DMS153 treated with DMSO at 0.1 percent for 48 hours (cell line): ENCODE data around the gene SYNE3.

Experiments used
- DNase-seq: peaks from one replicate; lab custom pipeline; 2025; ENCODE audit not compliant: unreplicated experiment; lab: John Stamatoyannopoulos, UW

Gene SYNE3

DNA sequence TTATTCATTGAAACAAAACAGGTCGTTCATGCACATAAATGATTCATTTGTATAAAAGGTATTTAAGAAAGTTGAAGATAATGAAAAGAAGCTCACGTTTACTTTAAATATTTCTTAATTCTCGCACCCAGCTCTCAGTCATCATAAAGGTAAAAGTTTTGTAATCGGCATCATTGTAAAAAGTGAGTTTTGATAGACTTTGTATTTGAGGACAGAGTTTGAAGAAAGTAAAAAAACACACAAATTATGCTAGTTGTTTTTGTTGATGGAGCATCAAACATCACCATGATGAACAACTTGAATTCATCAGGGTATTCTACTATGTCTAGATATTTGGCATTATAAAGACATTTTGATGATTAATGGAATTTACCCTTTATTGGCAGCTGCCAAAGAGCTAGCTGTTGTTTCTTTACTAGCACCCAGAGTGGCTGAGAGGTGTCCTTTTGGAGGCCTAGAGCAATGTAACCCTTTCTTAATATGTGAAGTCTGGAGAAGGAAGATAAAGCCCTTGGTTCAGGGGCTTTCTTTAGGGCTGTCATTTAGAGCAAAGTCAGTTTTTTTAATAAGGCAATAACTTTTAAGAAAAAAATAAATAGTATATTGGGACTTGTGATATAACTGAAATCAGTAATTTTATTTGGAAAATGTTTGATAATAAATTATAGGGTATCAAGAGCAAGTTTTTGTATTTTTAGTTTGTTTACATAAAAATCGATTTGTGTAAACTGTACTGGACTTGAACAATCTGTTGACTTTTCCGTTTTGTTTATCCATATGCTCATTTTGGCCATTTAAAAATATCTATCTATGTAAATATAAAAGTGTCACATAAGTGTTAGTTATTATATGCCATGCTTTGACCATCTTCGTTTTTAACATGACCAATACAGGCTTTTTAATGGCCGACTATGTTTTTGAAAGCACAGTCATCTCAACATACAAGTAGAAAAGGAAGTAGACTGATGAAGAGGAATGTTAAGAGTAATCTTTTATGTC lies 25.8 kb upstream of the SYNE3 start:
- no peak for DNase-seq

DNA sequence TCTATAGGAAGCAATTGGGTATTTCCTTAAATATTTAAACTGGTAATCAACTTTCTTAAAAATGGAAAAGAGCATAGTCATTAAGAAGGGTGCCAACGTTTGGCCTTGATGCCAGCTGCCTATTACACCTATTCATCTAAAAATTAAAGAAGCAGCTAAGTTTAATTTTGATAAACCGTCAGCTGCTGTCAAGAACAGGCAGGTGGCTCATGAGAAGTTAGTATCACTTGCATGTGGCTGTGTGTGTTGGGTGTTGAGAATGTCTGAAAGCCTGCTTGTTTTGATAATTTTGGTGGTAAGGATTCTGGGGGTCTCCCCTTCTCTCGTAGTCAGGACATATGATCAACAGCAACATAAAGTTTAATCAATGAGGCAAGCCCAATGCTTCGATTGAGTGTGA lies 24.9 kb upstream of the SYNE3 start:
- no peak for DNase-seq

DNA sequence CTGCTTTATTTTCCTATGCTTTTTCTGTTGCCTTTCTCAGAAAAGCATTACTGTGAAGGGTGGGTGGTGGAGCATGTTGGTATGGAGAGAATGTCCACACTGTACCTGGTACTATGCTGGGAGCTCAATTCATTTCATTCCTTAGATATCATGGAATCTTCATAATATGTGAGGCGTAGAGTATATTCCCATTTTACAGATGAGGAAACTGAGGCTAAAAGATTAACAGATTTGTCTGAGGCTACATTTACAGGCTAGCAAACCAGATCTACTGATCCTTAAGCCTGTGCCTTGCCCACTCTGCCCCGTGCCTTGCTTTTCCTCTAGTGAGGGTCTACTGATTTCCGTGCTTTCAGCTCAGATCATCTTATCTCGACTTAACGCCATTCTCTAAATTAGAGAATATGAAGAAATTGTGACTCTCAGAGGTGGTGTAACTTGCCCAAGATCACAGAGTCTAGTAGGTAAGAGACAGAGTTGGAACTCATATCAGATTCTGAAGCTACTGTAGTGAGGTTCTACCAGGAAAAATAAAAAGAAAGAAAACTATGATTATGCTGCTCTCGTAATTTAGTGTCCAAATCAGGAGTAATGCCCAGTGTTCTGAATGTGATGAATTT lies 23.9 kb upstream of the SYNE3 start:
- DNase-seq: no peak

DNA sequence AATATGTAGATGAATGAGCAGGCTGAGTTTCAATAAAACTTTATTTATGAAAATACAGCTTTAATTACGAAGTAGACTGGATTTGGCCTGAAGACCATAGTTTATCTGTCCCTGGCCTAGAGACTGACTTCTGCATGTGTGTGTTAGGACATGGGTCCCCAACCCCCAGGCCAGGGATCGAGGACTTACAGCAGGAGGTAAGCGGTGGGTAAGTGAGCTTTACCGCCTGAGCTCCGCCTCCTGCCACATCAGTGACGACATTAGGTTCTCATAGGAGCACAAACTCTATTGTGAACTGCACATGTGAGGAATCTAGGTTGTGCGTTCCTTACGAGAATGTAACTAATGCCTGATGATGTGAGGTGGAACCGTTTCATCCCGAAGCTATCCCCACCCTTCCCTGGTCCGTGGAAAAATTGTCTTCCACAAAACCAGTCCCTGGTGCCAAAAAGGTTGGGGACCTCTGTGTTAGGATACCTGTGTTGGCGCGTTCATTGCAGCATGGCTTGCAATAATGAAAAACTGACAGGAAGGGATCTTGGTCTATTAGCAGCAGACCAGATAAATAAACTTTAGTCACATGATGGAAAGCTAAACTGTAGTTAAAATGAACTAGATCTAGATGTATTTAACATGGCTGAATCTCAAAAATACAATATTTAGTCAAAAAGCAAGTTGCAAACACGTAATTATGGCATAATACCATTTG lies 22.5 kb upstream of the SYNE3 start:
- DNase-seq: no peak

DNA sequence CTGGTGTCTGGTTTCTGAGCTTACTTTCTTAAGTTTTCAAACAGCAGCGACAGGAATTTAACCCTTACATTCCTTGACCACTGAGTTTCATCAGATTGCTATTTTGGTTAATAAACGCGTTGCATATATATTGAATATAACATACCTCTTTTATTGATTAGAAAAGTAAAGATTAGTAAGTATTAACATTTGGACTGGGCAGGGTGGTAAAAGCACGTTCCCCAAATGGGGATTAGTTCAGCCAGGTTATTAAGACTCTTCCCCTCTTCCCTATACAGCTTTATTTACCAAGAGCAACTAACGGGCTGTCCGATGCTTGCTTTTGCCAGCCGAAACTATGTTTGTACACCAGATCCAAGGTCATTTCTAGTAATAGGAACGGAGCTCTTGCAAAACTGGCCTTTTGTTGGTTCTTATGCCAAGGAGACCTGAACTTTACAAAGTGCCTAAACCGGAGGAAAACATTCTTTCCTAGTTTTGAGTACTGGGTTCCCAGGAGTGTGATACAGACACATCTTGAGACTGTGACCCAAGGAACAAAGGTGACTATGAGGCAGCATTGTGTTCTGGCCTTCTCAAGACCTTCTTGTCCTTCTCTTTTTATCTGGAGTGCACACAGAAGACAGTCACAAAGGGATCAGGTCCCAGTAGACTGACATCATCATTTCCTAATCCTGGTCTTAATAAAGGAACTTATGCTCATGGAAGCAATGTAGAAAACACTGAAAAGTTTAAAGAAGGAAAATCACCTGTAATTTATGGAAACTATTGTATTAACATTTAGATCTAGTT lies 21.0 kb upstream of the SYNE3 start:
- no peak for DNase-seq

DNA sequence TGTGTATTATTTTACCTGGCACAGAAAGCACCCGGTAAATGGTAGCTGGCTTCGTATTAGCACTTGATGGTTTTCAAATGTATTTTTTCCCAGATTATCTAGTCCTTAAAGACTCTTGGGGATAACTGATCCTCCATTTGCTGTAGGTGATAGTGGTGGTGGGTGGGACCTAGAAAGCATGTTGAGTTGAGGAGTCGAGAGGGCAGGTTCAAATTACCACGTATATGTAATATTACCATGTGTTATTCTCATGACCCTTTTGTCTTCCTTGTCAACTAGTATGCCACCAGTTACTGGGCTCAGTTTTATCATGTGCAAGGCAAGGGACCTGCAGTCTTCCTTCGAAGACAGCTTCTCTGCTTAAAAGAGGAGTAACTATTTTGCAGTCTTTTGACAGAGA lies 20.2 kb upstream of the SYNE3 start:
- no peak for DNase-seq

DNA sequence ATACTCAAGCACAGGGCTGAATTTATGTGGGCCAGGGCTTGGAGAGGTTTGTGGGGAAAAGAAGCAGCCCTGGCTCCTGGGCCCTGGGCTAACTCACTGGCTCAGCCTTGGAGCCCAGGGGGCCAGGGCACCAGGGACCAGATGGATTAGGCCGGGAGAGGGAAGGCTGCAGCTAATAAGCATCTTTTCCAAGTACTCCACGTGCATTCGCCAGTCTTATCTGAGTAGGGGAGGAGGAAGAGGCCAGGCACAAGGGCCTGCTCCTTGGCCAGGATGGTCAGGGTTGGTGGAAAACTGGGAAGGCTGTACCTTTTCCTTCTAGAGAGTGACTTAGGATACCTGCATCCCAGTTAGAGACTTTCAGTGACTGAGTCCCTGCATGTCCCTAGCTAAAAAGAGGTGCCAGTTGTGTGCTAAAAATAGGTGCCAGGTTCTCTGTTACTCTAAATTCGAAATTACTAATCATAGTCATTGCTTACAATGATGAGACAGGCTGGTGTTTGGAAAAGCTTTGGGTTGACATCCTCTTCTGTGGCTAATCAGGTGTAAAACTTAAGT lies 19.7 kb upstream of the SYNE3 start:
- DNase-seq: no peak

DNA sequence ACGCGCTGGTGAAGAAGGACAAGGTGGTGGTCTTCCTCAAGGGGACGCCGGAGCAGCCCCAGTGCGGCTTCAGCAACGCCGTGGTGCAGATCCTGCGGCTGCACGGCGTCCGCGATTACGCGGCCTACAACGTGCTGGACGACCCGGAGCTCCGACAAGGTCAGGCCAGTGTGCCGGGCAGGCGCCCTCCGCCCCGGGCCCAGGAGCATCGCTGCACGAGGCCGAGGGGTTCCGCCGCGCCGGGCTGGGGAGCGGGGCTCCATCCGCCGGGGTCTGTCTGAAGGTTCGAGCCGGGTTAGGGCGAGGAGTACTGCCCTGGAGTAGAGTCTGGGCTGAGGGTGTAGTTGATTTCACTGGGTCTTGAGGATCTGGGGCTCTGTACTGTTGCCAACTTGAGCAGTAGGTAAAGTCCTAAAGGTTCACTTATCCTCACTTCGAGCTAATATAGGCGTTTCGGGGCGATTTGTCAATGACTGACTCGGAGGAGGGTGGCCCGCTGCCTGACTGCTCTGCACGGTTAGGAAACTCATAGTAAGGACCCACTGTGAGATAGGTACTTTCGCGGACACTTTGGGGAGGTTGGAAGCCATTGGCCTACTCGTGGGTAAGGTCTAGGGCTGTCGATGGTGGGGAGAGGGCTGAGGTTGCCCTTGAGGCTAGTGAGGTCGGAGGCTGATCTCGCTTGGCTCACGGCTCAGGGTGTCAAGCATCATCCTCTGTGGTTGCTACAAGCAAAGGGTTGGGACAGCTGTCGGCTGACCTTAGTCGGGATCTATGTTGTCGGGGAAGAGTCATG lies 19.0 kb upstream of the SYNE3 start:
- DNase-seq: no peak

DNA sequence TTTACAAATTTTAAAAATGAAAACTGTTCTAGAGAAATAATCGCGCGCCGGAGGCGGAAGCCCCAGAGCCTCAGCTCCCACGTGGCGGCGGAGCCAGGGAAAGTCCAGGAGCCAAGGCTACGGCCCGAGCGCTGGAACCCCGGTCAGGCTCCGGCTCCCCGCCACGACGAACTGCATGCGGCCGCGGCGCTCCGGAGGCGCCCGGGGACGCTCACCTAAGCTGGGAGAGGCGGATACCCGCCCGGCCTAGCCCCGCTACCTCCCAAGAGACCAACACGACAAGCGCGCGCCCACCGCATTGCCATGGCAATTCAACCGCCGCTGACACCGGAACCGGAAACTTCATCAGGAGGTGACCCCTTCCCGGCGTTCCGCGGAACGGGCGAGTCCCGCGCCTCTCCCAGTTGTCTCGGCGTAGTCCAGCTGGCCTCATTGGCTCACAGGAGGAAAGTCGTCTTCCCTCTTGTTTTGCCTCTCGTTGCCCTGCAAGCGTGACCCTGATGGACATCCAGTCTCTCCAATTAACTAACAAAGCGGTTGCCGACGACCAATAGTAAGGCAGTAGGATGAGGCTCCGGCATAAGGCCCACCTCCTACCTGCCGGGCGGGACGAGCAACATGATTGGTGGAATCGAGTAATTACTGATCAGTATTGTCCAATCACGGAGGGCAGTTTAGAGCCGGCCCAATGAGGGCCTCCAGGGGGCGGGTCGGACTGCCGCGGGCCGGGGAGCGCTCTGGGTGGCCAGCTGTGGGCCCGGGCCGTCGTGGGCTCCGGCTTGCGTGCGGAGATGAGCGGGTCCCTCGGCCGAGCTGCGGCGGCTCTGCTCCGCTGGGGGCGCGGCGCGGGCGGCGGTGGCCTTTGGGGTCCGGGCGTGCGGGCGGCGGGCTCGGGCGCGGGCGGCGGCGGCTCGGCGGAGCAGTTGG lies 18.1 kb upstream of the SYNE3 start, which contains the start of gene GLRX5:
TSS of gene GLRX5 (plus strand) at position 752 of the 927 bp plus-strand sequence. CDS start at position 792, 40 bp downstream.
- DNase-seq: peak; percentile 98

DNA sequence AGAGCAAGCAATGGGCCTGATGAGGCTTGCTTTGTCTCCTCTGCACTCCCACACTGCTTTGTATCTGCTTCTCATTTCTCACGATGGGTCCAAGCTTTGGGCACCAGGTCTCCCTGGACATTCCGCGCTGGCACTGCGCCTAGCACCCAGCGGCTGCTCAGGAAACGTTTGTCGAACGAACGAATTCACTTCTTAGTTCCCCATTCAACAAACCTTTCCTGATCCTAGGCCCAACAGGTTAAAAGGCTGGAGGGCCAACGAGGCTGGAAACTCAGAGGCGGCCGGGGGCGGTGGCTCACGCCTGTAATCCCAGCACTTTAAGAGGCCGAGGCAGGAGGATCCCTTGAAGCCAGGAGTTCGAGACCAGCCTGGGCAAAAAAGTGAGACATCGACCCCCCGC lies 17.4 kb upstream of the SYNE3 start:
- no peak for DNase-seq

DNA sequence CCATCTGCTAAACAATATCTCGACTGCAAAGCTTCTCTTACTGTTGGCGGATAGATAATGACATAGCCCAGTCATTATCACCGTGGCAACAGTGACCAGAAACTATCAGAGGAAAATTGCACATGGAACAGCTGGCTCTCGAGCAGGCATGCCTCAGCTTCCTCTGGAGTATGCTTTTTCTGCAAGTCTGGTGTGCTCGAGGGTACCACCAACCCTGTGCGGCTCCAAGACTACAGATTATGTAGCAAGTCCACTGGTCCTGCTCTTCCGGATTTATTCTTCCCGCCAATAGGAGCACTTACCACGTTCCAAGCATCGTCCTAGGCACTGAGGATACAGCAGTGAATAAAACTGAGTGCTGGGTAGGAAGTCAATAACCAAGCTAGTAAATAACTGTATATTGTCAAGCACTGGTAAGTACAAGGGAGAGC lies 17.0 kb upstream of the SYNE3 start:
- no peak for DNase-seq

DNA sequence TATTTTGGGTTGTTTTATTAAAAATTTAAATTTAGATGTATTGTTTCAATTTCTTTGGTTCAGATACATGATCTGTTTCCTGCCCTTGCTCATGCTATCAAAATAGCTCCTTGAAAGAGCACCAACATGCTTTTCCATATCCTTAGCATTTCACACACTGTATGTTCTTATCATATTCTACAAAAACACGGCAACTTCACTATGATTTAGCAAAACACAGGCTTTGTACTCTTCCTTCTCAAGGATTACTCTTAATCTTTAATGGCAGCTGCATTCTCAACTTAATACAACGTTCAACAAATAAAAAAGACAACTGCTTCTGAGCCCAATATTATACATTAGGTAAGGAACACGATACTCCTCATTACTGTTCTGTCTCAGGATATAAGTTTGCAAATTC lies 15.5 kb upstream of the SYNE3 start:
- no peak for DNase-seq

DNA sequence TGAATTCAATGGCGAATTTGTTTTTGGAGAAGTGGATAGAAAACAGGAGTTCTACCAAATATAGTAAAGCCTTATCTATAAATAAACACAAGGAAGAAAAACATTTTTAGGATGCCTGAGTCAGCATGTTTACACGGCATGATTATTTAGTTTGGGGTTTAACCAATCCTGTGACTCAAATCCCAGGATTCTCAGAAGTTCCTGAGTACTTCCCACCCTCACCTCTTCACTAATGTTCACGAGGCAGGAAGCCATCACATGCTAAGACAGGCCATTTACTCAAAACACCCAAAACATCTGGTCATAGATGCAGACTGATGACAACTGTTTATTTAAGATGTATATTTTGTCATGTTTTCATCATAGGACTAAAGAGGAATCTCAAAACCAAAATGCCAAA lies 15.0 kb upstream of the SYNE3 start:
- DNase-seq: no peak

DNA sequence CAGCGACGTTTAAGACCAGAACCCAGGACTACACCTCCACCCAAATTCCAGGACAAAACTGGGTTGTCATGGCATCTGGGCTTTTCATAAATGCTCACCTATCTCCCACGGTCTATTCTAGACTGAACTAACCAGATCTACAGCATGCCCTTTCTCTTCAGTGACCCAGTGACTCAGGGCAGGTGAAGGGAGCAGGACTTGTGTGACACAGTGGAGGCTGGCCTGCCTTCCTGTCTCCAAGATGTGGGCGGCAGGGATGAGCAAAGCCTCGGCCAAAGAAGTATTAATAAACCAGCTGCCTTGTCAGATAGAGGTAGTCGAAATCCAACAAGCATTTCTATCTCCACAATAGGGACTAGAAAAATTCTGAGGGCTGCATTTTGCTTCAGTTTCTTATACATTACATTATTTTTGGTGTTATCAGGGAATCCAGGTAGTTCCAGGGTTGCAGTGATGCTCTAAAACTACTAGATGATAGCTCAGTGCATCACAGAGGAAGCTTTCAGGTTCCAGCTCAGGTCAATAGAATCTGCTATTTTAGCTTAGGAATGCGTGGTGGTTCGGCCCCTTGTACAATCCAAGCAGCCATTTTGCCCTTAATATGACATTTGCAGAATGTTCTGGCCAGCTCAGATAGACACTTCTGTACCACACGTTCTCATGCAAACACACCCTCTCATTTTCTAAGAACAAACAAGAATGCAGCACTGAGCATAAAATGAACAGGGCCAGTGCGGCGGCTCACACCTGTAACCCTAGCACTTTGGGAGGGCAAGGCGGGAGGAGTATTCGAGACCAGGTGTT lies 14.2 kb upstream of the SYNE3 start:
- no peak for DNase-seq

DNA sequence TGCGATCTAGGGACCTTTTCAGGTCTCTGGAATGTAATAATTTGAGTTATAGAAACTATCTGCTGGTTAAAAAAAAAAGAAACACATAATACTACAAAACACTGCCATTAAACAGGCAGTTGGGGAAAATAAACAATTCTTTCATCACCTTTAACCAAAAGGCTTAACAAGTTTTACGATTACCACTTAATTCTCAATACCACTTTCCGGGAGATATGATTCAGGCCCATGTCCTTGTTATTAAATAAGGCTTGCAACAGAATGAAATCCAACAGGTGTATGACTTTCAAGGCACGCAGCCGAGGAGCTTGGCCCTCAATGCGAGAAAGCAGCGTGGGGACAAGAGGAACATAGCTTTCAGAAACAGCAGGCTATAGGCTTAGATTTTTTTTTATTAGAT lies 12.8 kb upstream of the SYNE3 start:
- no peak for DNase-seq

DNA sequence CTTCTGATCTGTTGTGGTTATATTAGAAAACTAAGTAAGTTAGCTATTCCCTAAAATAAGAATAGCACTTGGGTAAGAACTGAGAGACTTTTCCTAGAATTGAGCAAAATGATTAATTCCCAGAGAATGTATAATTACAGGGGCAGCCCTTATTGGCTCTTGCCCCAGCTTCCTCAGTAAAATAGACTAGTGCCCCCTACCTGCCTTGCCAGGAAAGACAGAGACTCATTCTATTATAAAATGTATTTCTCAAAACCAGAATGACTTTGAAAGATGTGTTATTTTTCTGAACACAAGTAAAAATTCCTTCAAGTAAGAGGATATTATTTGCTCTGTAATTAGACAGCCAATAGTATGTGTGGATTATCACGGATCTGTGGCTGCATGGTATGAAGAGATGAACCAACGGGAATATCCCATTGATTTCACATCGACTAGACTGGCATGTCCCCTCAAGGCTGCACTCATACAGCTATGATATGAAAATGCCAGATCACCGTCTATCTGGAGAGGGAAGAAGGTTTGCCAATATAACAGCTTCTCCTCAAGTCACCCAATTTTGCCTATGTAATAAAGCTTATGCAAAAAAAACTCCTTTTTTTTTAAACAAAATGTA lies 11.0 kb upstream of the SYNE3 start:
- DNase-seq: peak; percentile 19
